MCF 10A (cell line): ENCODE data around the gene ZNF804A. TPM values are rescaled to one million over a fixed set of nuclear protein-coding genes. Genes with fewer than 3 reads are reported as not detected.

Experiments used
- Bru-seq: library from RNA; stranded (reverse); fragments of 400-500 nt; gene quantifications from one replicate; lab custom pipeline; 2021; lab: Mats Ljungman, UMichigan
- BruChase-seq, 2 experiments: library from RNA; stranded (reverse); fragments of 400-500 nt; gene quantifications; one replicate each; lab custom pipeline; 2021; lab: Mats Ljungman, UMichigan
- BruUV-seq: library from RNA; stranded (reverse); fragments of 400-500 nt; replicated peaks from 2 replicates; lab custom pipeline; 2021; lab: Mats Ljungman, UMichigan
- CTCF ChIA-PET: fragments of 300-600 bp; sonication (Branson Sonifier 250); formaldehyde crosslinking; extraction: SDS; loops from one replicate; lab custom pipeline; 2021; ENCODE audit warnings: antibody characterized with exemption, inconsistent platforms; lab: Yijun Ruan, JAX
- POLR2A ChIA-PET: fragments of 300-600, 350-650 bp; sonication (Branson Sonifier 250); formaldehyde crosslinking; extraction: SDS; loops from one replicate; lab custom pipeline; 2020; ENCODE audit warnings: antibody characterized with exemption, inconsistent platforms; lab: Yijun Ruan, JAX
- DNase-seq: peaks from one replicate; pipeline ENCODE4 v3.0.0-alpha.2; 2018; ENCODE audit not compliant: unreplicated experiment
- H3K27ac Mint-ChIP-seq: one replicate; pipeline ENCODE4 v1.8.0; 2022; ENCODE audit warnings: mild to moderate bottlenecking, low read depth, mixed read lengths; ENCODE audit not compliant: unreplicated experiment
- H3K27me3 Mint-ChIP-seq: one replicate; pipeline ENCODE4 v1.8.0; 2022; ENCODE audit warnings: mixed read lengths; ENCODE audit not compliant: insufficient read depth, unreplicated experiment
- H3K36me3 Mint-ChIP-seq: one replicate; pipeline ENCODE4 v1.8.0; 2022; ENCODE audit warnings: mild to moderate bottlenecking, moderate library complexity, mixed read lengths; ENCODE audit not compliant: insufficient read depth, unreplicated experiment
- H3K4me1 Mint-ChIP-seq: one replicate; pipeline ENCODE4 v1.8.0; 2022; ENCODE audit warnings: mixed read lengths; ENCODE audit not compliant: insufficient read depth, unreplicated experiment
- H3K4me3 Mint-ChIP-seq: one replicate; pipeline ENCODE4 v1.8.0; 2022; ENCODE audit warnings: mild to moderate bottlenecking, moderate library complexity, mixed read lengths; ENCODE audit not compliant: unreplicated experiment
- H3K9me3 Mint-ChIP-seq: one replicate; pipeline ENCODE4 v1.8.0; 2022; ENCODE audit warnings: mixed read lengths; ENCODE audit not compliant: unreplicated experiment
- CTCF ChIP-seq: fragments of 200-600 bp; IDR thresholded peaks from one replicate; pipeline ENCODE4 v1.8.0; 2022; ENCODE audit warnings: antibody characterized with exemption, mild to moderate bottlenecking; ENCODE audit not compliant: unreplicated experiment
- intact Hi-C: fragments of 100-400 bp; cut with micrococcal nuclease; formaldehyde crosslinking; loops from 2 replicates; pipeline ENCODE4 v1.14.1; 2022
- long read RNA-seq: library from polyadenylated mRNA; stranded (forward); transcript quantifications from one replicate; pipeline ENCODE4 v2.0.0, GENCODE V29; 2022
- total RNA-seq: library from RNA; stranded (reverse); gene quantifications from 2 replicates; pipeline ENCODE4 v1.2.3, GENCODE V29; 2022

The ZNF804A gene
- total RNA-seq, result 0.17 TPM in 1 of 2 replicates, not detected in the other
- percentile 22 among the genes with signal in this experiment for Bru-seq, nascent RNA
- BruChase-seq, experiment 1, labeled RNA remaining after a 6-hour chase, result percentile 16 among the genes with signal in this experiment
- BruChase-seq, experiment 2, labeled RNA remaining after a 2-hour chase, result percentile 23 among the genes with signal in this experiment
- long read RNA-seq, result 0 reads

- no peaks in the 10 kb centered on the region for H3K27me3 Mint-ChIP-seq
- intact Hi-C loops, result loop anchor here (10.0 kb wide), 1 partner anchor 1354 kb away; no protein-coding TSS in a partner anchor
- TF ChIP-seq CTCF, result no peak
- no peak within 1 kb of the TSS for H3K27ac Mint-ChIP-seq
- peaks cover 4% of the 10 kb centered on the region for H3K4me1 Mint-ChIP-seq
- peak; percentile 59 for DNase-seq
- no peaks in the 10 kb centered on the region for H3K9me3 Mint-ChIP-seq
- BruUV-seq, result no TSS peak
- ChIA-PET POLR2A (interaction anchor here (1.4 kb wide), 1 partner anchor 32 kb away, joined by 3 read pairs; no protein-coding TSS in a partner anchor), CTCF (interaction anchor here (0.7 to 1.9 kb wide), 3 partner anchors 12 to 917 kb away, joined by 3 to 8 read pairs (median 4); no protein-coding TSS in a partner anchor)
- no peaks in the 10 kb centered on the region for H3K36me3 Mint-ChIP-seq
- H3K4me3 Mint-ChIP-seq, result peak within 1 kb of the TSS; percentile 75
Observed at GRCh38 chr2:184598316-184599053, at the start of gene ZNF804A. TSS of gene ZNF804A (plus strand) at chr2:184598529. CDS start at chr2:184598960, 431 bp downstream.

- peaks cover 7% of the 10 kb centered on the region for H3K9me3 Mint-ChIP-seq
- no peaks in the 10 kb centered on the region for H3K27me3 Mint-ChIP-seq
- peaks cover 2% of the 10 kb centered on the region for H3K4me1 Mint-ChIP-seq
- intact Hi-C loops, result no loop called here
- DNase-seq, result no peak
- POLR2A ChIA-PET, result no interaction called here
- CTCF ChIA-PET, result interaction anchor here (0.7 kb wide), 2 partner anchors 796 to 1357 kb away, joined by 3 to 5 read pairs; no protein-coding TSS in a partner anchor
- H3K4me3 Mint-ChIP-seq, result no peak overlapping the region
- H3K36me3 Mint-ChIP-seq, result no peaks in the 10 kb centered on the region
- no peak overlapping the region for H3K27ac Mint-ChIP-seq
- no peak for TF ChIP-seq CTCF
- BruUV-seq, result no TSS peak
Observed at GRCh38 chr2:184549153-184549552, 49.2 kb upstream of the ZNF804A start.

- no peak for TF ChIP-seq CTCF
- Mint-ChIP-seq H3K27ac (no peak overlapping the region), H3K27me3 (no peaks in the 10 kb centered on the region), H3K4me1 (peaks cover 11% of the 10 kb centered on the region), H3K9me3 (peaks cover 7% of the 10 kb centered on the region), H3K4me3 (no peak overlapping the region), H3K36me3 (no peaks in the 10 kb centered on the region)
- POLR2A ChIA-PET, result no interaction called here
- CTCF ChIA-PET, result no interaction called here
- no peak for DNase-seq
- BruUV-seq, result no TSS peak
- intact Hi-C loops, result no loop called here
Observed at GRCh38 chr2:184551626-184552025, 46.7 kb upstream of the ZNF804A start.

GRCh38 chr2:184554736-184555135 is 43.6 kb upstream of the ZNF804A start:
- H3K36me3 Mint-ChIP-seq, result no peaks in the 10 kb centered on the region
- POLR2A ChIA-PET, result no interaction called here
- H3K27ac Mint-ChIP-seq, result no peak overlapping the region
- no peaks in the 10 kb centered on the region for H3K27me3 Mint-ChIP-seq
- H3K9me3 Mint-ChIP-seq, result no peaks in the 10 kb centered on the region
- DNase-seq, result peak; percentile 56
- no peak for TF ChIP-seq CTCF
- CTCF ChIA-PET, result no interaction called here
- BruUV-seq, result no TSS peak
- peaks cover 11% of the 10 kb centered on the region for H3K4me1 Mint-ChIP-seq
- H3K4me3 Mint-ChIP-seq, result no peak overlapping the region
- intact Hi-C loops, result no loop called here
